Neural cell (in vitro differentiated cells): Measurements from ENCODE around the gene ABAT. TPM values are rescaled to one million over a fixed set of nuclear protein-coding genes. Genes with fewer than 3 reads are reported as not detected.

Experiments
- H2AFZ ChIP-seq: fragments of 200-600, 300-800 bp; sonication (generic), shearing (Covaris generic); 2 replicates; pipeline ENCODE4 v1.6.0; 2014; ENCODE audit warnings: low read depth, mild to moderate bottlenecking, antibody characterized with exemption, low read length, moderate library complexity
- H3F3A ChIP-seq: fragments of 200-600 bp; shearing (Covaris generic); 2 replicates; pipeline ENCODE4 v1.6.1; 2016; ENCODE audit warnings: mild to moderate bottlenecking, moderate library complexity, mixed read lengths, antibody characterized with exemption, low read length; ENCODE audit not compliant: insufficient read depth, poor library complexity, severe bottlenecking
- H3K27ac ChIP-seq: fragments of 200-600, 300-800 bp; sonication (generic), shearing (Covaris generic); 2 replicates; pipeline ENCODE4 v1.5.1; 2014; ENCODE audit warnings: mild to moderate bottlenecking, low read length, moderate library complexity
- H3K27me3 ChIP-seq: fragments of 300-800, 200-600 bp; sonication (generic), shearing (Covaris generic); 2 replicates; pipeline ENCODE4 v1.6.0; 2014; ENCODE audit warnings: mild to moderate bottlenecking, low read depth, low read length, moderate library complexity; ENCODE audit not compliant: insufficient read depth
- H3K36me3 ChIP-seq: fragments of 300-800, 200-600 bp; sonication (generic), shearing (Covaris generic); 2 replicates; pipeline ENCODE4 v1.5.1; 2014; ENCODE audit warnings: mild to moderate bottlenecking, antibody characterized with exemption, low read length, moderate library complexity; ENCODE audit not compliant: insufficient read depth
- H3K4me2 ChIP-seq: fragments of 300-800, 200-600 bp; sonication (generic), shearing (Covaris generic); 2 replicates; pipeline ENCODE4 v1.6.0; 2014; ENCODE audit warnings: mild to moderate bottlenecking, low read length
- H3K4me3 ChIP-seq: fragments of 300-800, 200-600 bp; sonication (generic), shearing (Covaris generic); 2 replicates; pipeline ENCODE4 v1.5.1; 2014; ENCODE audit warnings: mild to moderate bottlenecking, low read length, moderate library complexity
- H3K79me2 ChIP-seq: fragments of 200-600 bp; shearing (Covaris generic); replicated peaks from 2 replicates; pipeline ENCODE4 v1.6.0; 2014; ENCODE audit warnings: mild to moderate bottlenecking, low read length, moderate library complexity; ENCODE audit not compliant: insufficient read depth
- H3K9ac ChIP-seq: fragments of 300-800, 200-600 bp; sonication (generic), shearing (Covaris generic); 2 replicates; pipeline ENCODE4 v1.6.1; 2016; ENCODE audit warnings: mild to moderate bottlenecking, low read length, mixed read lengths
- H3K9me2 ChIP-seq: fragments of 200-600 bp; shearing (Covaris generic); 2 replicates; pipeline ENCODE4 v1.6.1; 2016; ENCODE audit warnings: mild to moderate bottlenecking, low read length, mixed read lengths; ENCODE audit not compliant: insufficient read depth
- H3K9me3 ChIP-seq: fragments of 200-600, 300-800 bp; sonication (generic), shearing (Covaris generic); 2 replicates; pipeline ENCODE4 v1.6.1; 2016; ENCODE audit warnings: mild to moderate bottlenecking, mixed run types, low read length, moderate library complexity, mixed read lengths
- H4K20me1 ChIP-seq: fragments of 200-600 bp; shearing (Covaris generic); 2 replicates; pipeline ENCODE4 v1.6.1; 2016; ENCODE audit warnings: mild to moderate bottlenecking, mixed run types; ENCODE audit not compliant: insufficient read depth
- EP300 ChIP-seq: fragments of 450-650 bp; conservative IDR thresholded peaks from 2 replicates; pipeline ENCODE4 v1.6.1; 2014; ENCODE audit warnings: antibody characterized with exemption, mild to moderate bottlenecking, moderate library complexity; ENCODE audit not compliant: poor library complexity, severe bottlenecking
- EZH2 ChIP-seq: fragments of 200-600, 300-800 bp; shearing (Covaris generic), sonication (generic); IDR thresholded peaks from 2 replicates; pipeline ENCODE4 v1.6.1; 2014; ENCODE audit warnings: antibody characterized with exemption, low read length, borderline replicate concordance, mild to moderate bottlenecking; ENCODE audit not compliant: insufficient read depth, poor library complexity, severe bottlenecking
- MXI1 ChIP-seq: fragments of 450-650 bp; conservative IDR thresholded peaks from 2 replicates; pipeline ENCODE4 v1.6.1; 2014; ENCODE audit warnings: antibody characterized with exemption, mild to moderate bottlenecking; ENCODE audit not compliant: poor library complexity, severe bottlenecking
- POLR2AphosphoS5 ChIP-seq: IDR thresholded peaks from 2 replicates; pipeline ENCODE4 v1.6.1; 2012
- RAD21 ChIP-seq: fragments of 450-650 bp; conservative IDR thresholded peaks from 2 replicates; pipeline ENCODE4 v1.6.1; 2014; ENCODE audit warnings: antibody characterized with exemption, mild to moderate bottlenecking, moderate library complexity
- SMC3 ChIP-seq: fragments of 450-650 bp; conservative IDR thresholded peaks from 2 replicates; pipeline ENCODE4 v1.6.1; 2014; ENCODE audit warnings: antibody characterized with exemption, mild to moderate bottlenecking, moderate library complexity; ENCODE audit not compliant: poor library complexity
- TAF1 ChIP-seq: IDR thresholded peaks from 2 replicates; pipeline ENCODE4 v1.6.1; 2012; ENCODE audit warnings: low read depth
- polyA plus RNA-seq: library from polyadenylated mRNA; depleted of rRNA; stranded (reverse); fragments of >200 nt; gene quantifications from 2 replicates; pipeline ENCODE4 v1.2.3, GENCODE V29; 2014
- TF ChIP-seq, protein P1 (sequence below): fragments of 450-650 bp; IDR thresholded peaks from 2 replicates; pipeline ENCODE4 v1.5.1; 2014; ENCODE audit warnings: antibody characterized with exemption, mild to moderate bottlenecking, moderate library complexity; ENCODE audit not compliant: poor library complexity, severe bottlenecking
- TF ChIP-seq, protein P2 (sequence below): IDR thresholded peaks from 2 replicates; pipeline ENCODE4 v1.6.1; 2012; ENCODE audit warnings: borderline replicate concordance

ABAT gene
- polyA plus RNA-seq, 1 donor from 2014 or later: 125 TPM

DNA sequence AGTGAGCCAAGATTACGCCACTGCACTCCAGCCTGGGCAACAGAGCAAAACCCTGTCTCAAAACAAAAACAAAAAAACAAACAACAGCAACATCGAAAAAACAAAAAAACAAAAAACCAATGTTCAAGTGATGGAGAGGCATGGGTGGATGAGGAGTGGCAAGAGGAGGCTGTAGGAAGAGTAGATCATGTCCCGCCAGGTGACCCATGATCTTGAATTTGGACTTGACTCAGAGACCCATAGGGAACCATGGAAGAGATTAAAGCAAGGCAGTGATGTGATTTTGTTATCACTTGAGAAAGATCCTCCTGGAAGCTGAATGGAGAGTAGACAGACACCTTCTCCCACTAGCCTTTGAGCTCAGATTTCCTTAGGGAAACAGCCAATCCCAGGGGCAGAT, 11.2 kb downstream of the ABAT start:
- peak overlapping the region; percentile 54 for H3K9ac ChIP-seq

DNA sequence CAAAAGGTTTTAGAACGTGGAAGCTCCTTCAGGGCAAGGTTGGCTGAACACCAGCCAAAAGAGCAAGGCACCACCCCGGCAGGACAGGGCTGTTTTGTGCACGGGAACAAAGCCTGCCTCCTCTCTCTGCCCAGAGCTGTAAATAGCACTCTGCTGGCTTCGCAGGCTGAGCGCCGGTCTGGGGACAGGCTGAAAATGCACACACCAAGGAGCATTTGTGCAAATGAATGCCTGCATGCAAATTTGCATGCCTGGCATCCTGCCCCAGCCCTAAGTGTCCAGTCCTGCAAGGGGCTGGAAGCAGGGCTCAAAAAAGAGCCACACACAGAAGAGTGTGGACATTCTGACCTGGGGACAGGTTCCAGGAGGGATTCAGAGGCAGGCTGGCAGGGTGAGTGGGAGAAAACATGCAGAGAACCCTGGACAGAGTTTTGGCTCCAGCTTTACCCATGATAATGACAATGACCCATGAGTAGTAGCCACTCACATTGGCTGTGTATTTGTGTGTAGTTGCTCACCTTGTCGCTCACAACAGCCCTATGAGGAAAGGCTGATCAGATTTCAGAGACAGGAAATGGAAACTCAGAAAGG, 11.7 kb downstream of the ABAT start:
- Histone ChIP-seq H3K4me3 (peak overlapping the region; percentile 49), H2AFZ (no peak overlapping the region)

More for the DNA sequence above, 11.2 kb downstream of the ABAT start:
- no peak overlapping the region for H2AFZ ChIP-seq
- H3K36me3 ChIP-seq: no peaks in the 10 kb centered on the region
- peak overlapping the region; percentile 36 for H3K27ac ChIP-seq
- peak overlapping the region; percentile 49 for H3K4me3 ChIP-seq
- H4K20me1 ChIP-seq: no peaks in the 10 kb centered on the region
- no peaks in the 10 kb centered on the region for H3K27me3 ChIP-seq
- H3F3A ChIP-seq: no peaks in the 10 kb centered on the region
- H3K79me2 ChIP-seq: no peaks in the 10 kb centered on the region
- peak overlapping the region; percentile 6 for H3K4me2 ChIP-seq
- H3K9me2 ChIP-seq: no peaks in the 10 kb centered on the region
- peaks cover 11% of the 10 kb centered on the region for H3K9me3 ChIP-seq
- TF ChIP-seq POLR2AphosphoS5 (no peak), EZH2 (no peak), RAD21 (no peak), SMC3 (no peak), EP300 (no peak), MXI1 (no peak)
- TF ChIP-seq, protein P1, sequence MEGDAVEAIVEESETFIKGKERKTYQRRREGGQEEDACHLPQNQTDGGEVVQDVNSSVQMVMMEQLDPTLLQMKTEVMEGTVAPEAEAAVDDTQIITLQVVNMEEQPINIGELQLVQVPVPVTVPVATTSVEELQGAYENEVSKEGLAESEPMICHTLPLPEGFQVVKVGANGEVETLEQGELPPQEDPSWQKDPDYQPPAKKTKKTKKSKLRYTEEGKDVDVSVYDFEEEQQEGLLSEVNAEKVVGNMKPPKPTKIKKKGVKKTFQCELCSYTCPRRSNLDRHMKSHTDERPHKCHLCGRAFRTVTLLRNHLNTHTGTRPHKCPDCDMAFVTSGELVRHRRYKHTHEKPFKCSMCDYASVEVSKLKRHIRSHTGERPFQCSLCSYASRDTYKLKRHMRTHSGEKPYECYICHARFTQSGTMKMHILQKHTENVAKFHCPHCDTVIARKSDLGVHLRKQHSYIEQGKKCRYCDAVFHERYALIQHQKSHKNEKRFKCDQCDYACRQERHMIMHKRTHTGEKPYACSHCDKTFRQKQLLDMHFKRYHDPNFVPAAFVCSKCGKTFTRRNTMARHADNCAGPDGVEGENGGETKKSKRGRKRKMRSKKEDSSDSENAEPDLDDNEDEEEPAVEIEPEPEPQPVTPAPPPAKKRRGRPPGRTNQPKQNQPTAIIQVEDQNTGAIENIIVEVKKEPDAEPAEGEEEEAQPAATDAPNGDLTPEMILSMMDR: no peak
- TF ChIP-seq, protein P2, sequence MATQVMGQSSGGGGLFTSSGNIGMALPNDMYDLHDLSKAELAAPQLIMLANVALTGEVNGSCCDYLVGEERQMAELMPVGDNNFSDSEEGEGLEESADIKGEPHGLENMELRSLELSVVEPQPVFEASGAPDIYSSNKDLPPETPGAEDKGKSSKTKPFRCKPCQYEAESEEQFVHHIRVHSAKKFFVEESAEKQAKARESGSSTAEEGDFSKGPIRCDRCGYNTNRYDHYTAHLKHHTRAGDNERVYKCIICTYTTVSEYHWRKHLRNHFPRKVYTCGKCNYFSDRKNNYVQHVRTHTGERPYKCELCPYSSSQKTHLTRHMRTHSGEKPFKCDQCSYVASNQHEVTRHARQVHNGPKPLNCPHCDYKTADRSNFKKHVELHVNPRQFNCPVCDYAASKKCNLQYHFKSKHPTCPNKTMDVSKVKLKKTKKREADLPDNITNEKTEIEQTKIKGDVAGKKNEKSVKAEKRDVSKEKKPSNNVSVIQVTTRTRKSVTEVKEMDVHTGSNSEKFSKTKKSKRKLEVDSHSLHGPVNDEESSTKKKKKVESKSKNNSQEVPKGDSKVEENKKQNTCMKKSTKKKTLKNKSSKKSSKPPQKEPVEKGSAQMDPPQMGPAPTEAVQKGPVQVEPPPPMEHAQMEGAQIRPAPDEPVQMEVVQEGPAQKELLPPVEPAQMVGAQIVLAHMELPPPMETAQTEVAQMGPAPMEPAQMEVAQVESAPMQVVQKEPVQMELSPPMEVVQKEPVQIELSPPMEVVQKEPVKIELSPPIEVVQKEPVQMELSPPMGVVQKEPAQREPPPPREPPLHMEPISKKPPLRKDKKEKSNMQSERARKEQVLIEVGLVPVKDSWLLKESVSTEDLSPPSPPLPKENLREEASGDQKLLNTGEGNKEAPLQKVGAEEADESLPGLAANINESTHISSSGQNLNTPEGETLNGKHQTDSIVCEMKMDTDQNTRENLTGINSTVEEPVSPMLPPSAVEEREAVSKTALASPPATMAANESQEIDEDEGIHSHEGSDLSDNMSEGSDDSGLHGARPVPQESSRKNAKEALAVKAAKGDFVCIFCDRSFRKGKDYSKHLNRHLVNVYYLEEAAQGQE: no peak

More for the DNA sequence above, 11.7 kb downstream of the ABAT start:
- Histone ChIP-seq H3K36me3 (no peaks in the 10 kb centered on the region), H3K27ac (peak overlapping the region; percentile 36), H3K9ac (peak overlapping the region; percentile 54), H3K27me3 (no peaks in the 10 kb centered on the region), H4K20me1 (no peaks in the 10 kb centered on the region), H3K9me3 (peaks cover 11% of the 10 kb centered on the region), H3K9me2 (no peaks in the 10 kb centered on the region), H3K4me2 (peak overlapping the region; percentile 6), H3K79me2 (no peaks in the 10 kb centered on the region), H3F3A (no peaks in the 10 kb centered on the region)
- no peak for TF ChIP-seq EZH2
- TF ChIP-seq, protein P1: no peak
- no peak for TF ChIP-seq EP300
- no peak for TF ChIP-seq MXI1
- TF ChIP-seq, protein P2: no peak
- TF ChIP-seq SMC3: no peak
- no peak for TF ChIP-seq POLR2AphosphoS5
- TF ChIP-seq TAF1: no peak
- TF ChIP-seq RAD21: no peak
